DMS114 treated with DMSO at 0.1 percent for 48 hours (cell line): Measurements from ENCODE around the gene DSP.

Source experiments
- DNase-seq: peaks from one replicate; lab custom pipeline; 2025; ENCODE audit not compliant: unreplicated experiment; lab: John Stamatoyannopoulos, UW

DSP gene

DNA sequence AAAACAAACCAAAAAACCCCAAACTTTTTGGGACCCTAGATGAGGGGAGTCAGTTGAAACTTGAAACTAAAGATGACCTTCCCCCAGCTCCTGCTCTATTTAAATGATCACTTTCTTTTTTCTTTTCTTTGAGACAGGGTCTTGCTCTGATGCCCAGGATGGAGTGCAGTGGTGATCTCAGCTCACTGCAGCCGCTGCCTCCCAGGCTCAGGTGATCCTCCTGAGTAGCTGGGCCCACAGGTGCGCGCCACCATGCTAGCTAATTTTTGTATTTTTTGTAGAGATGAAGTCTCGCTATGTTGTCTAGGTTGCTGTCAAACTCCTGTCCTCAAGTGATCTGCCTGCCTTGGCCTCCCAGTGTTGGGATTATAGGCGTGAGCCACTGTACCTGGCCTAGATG is 7.3 kb upstream of the DSP start:
- DNase-seq = no peak

DNA sequence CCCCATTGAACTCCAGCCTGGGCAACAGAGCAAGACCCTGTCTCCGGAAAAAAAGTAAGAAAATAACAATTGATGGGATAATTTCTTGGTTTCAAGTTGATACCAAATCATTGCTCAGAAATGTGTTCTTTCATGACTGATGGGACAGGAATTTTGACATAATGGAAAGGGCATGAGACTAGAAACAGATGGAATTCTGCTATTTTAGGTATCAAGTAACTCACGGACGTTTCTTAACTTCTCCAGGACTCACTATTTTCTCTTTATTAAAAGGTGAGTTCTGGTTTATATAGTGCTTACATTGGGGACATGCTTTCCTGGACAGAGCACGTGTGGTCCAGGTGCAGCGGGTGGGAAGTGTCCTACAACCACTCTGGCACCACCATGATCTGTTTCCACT is 6.0 kb upstream of the DSP start:
- DNase-seq = no peak

DNA sequence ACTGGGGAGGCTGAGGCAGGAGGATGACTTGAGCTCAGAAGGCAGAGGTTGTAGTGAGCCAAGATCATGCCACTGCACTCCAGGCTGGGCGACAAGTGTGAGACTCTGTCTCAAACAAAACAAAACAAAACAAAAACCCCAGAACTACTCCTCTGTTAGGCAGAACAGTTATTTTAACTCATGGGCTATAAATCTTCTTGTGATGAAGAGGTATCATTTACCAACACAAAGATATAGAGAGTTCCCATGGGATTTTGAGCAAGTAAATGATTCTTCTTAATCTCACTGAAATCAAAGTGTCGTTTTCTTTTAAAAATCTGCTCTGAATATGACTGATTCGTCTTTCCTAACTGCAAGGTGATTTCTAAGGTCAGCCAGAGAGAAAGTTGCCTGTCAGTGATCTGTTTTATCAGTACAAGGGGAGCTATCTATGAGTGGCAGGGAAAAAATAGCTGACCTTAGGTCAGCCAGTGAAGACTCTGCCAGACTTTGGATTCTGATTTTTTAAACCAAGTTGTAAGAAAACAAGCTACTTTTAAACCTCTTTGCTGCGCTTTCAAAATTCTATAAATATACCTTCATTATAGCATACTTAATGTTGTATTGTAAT is 3.8 kb upstream of the DSP start:
- DNase-seq = no peak

DNA sequence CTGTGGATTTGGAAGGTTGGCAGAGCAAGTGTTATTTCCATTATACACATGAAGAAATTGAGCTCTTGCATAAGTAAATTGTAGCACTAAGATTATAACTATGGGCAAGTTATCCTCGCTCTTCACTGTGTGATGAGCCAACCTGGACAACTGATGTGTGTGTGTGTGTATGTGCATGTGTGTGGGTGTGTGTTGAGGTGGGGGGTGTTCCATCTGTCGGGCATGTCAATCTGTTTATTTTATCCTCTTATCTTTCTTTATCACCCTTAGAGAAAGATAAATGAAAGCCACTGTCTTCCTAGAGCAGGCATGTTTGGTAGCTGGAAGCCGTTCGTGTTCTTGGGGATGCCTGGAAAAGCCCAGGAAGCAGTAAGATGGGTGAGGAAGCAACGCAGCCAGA is 3.0 kb upstream of the DSP start:
- no peak for DNase-seq

DNA sequence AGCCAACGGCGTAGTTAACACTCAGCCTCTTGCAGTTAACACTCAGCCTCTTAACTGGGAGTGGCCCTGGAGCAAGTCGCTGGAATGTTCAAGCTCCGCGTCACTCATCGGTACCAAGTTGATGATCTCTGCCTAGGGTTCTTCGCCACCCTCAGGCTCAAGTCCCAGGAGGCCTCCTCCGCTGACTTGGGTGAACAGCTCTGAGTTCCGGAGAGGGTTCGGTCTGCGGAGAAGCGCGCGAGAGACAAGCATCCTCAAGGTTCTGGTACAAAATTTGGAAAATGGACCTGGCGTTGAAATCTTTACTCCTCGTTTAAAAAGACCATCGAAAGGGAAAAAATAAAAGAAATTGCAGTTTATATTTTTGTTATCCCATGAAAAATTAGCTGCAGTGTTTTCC is 876 bp upstream of the DSP start:
- no peak for DNase-seq

DNA sequence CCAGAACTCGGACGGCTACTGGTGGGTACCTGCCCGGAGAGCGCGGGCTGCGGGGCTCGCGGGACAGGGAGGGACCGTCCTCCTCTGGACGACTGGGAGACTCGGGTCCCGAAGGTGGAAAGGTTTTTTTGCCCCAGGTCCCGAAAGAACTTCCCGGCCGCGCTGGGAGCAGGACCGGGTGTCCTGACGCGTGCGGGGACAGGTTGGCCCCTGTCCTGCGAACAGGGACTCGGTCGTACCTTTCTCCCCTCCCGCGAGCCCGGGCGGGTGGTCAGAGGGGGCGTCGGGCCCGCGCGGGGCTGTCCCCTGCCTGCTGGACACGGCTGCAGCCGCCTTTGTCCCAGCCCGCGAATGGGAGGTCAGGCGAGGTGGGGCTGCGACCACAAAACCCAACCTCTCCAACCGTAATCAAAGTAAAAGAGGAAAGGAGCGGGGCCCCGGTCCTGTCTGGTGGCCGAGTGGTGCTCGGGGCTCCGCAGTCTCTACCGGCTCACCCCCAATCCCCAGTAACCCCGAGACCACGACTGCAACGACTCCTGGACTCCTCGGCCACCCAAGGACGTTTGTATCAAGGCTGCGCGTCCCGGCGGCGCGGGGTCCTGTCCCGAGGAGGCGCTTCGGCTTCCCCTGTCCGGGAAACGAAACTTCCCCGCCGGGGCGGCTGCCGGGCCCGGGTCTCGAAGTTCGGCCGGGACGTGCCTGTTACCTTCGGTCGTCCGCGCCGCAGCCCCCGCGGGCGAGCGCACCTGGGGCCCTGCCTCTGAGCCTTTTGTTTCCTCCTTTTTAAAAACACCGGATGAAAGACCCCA is 798 bp downstream of the DSP start:
- no peak for DNase-seq

DNA sequence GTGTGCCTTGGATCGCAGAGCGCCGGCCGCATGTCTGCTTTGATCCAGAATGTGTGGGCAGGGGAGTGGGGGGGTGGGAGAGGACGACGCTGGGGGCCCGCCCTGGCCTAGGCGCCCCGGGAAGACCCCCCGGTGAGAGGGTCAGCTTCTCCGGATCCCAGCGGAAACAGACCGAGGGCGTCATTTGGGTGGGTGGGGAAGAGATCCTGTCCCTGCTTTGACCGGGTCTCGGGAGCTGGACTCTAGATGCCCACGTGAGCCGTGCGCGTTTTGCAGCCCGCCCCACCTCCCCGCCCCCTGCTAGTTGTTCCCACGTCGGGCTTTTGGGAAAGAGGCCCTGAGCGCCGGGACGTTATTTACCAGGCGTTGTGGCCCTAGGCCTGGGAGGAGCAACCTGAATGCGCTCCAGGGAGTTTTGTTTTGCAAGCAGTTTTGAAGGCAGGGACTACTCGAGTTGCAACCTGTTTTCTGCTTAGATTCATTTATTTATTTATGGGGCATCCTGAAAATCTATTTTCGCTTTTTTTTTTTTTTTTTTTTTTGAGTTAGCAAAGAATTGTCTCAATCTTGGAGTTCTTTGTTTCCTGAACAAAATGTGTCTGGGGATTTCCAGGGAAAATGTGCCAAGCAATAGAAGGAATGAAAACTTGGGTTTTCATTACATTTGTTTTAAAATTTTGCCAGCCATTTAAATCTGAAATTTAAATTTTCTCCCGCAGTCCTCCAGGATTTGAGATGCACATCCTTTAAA is 1.6 kb downstream of the DSP start:
- no peak for DNase-seq

DNA sequence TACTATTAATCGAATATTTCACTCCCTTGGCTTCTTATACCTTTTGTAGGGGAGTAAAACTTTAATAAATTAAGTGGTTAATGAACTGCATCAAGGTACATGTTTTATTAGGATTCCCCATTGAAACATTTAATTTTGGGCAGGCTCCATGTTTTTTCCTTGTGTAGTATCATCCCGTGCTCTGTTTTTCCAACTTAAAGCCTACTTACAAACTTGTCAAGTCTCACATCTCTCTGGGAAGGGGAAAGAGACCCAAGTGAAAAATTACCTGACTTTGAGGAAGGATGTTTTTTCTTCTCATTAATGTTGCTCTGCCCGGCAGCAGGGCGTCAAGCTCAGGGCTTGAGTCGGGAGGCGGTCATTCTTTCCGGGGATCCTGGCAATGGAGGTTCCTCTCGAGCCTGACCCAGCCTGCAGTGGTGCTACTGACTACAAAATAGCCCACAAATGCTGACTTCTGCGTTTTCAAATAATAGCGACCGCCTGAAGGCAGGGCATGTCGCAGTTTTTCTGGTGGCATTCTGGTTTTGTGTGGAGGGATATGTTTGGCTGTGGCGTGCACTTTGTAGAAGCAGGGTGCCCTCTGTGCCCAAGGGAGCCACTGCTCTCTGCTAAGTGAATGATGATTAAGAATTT is 2.4 kb downstream of the DSP start:
- no peak for DNase-seq

DNA sequence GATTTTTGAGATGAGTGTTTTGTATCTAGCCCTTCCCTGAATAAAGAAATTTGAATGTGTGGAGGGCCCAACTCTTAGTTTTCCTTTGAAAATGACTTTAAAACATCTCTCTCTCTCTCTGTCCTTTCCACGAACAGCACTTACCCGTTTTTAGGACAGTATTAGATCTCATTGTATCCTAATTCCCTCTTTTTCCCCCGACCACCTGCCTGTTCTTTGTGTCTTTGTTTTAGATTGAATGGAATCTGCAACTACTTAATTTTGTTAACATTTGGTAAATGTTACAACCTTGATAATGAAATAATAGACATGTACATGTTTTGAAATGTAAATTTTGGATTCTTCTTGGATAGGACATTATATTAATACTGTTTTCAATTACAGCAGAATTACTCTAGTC is 3.1 kb downstream of the DSP start:
- DNase-seq = no peak

DNA sequence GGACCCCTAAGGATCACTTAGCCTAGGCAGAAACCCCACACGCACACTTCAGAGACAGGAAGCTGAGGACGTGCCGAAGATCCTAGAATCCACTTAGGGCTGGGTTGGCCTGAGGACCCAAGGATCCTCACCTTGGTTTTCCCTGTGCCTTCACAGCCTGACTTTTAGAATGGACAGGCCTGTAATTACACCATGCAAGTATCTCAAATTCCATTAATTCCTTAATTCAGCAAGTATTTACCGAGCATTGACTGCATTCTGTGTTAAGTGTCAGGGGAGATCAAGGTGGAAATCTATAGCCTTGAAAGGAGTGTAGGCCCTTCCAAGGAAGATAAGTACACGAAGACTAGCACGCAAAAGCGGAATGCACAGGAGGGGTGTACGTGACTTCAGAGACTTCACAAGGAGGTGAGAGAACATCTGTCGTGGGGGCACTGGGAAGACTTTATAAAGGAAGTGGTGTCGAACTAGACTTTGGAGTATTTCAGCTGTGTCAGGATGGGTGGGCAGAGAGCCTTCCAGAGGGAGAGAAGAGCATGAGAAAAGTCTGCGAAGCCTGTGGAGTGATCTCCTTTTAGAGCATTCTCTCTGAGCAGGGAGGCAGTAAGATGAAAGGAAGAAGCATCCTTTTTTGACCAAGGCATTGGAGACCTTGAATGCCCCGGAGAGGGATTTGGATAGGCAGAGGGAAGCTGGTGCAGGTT is 4.0 kb downstream of the DSP start:
- no peak for DNase-seq

DNA sequence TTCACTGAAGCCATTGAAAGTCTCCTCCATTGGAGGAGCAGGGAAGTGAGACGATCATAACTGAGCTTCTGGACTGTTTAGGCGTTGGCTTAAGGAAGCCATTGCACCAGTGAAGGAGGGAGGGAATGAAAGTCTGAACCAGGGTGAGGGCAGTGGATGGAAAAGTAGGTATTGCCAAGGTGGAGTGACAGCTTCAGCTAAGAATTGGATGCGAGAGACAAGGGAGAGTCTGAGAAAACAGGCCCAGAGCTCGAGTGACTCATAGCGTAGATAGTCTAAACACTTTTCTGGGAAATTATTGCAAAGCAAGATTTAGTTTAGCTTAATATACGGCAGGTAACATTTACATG is 4.5 kb downstream of the DSP start:
- DNase-seq = no peak

DNA sequence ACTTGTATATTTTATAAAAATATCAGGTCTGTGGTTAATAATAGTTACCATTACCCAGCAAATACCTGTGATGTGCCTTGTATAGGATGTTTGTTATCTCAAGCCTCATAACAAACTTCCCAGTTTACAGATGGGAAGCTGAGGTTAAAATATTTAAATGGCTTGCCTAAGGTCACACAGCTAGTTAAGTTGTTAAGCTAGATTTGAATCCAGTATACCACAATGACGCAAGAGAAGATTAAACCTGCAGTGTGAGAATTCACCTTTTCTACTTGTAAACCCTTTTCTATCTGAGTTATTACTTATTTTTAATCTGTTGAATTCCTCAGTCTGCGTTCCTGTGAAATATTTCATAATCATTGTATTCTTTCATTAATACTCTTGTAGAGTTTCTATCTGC is 4.9 kb downstream of the DSP start:
- no peak for DNase-seq

DNA sequence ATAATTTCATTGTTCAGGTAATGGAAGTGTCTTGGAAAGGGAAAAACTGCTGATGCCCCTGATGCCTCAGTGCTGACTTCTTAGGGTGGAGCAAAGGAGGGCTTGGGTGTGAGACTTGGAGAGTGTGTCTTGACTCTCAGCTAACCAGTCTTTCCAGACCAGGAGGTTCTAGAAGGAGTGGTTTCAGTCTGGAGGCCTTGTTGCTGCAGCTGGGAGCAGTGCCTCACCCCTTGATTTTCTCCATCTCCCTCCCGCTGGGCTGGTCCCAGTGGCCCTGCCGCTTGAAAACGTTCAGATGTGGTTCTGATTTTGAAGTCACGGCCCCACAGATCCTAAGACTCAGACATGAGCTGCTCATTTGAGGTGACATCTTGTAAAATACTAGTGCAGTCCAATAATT is 5.4 kb downstream of the DSP start:
- no peak for DNase-seq

DNA sequence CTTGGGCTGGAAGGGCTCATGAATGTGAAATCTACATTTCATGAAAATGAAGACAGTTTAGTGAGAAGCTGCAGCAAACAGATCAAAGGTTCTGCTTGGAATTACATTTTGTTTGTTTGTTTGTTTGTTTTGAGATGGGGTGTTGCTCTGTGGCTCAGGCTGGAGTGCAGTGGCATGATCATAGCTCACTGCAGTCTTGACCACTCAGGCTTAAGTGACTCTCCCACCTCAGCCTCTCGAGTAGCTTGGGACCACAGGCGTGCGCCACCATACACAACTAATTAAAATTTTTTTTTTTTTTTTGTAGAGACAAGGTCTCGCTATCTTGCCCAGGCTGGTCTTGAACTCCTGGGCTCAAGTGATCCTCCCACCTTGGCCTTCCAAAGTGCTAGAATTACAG is 5.8 kb downstream of the DSP start:
- DNase-seq = no peak

DNA sequence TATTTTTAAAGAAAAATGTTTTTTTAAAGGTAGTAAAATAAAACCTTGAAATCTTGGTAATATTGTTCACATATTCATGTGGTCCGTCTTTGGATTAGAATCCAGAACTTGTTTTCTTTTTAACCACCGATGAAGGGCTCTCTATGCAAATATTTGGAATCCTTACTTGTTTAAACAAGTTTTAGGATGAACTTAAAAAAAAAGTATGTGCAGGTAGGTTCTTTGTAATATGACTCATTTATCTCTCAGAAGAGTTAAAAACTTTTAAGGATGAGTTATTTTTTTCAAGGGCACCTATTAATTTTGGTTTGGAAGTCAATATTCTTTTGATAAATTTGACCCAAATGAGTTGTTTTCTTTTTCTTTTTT is 8.9 kb downstream of the DSP start:
- DNase-seq = no peak

DNA sequence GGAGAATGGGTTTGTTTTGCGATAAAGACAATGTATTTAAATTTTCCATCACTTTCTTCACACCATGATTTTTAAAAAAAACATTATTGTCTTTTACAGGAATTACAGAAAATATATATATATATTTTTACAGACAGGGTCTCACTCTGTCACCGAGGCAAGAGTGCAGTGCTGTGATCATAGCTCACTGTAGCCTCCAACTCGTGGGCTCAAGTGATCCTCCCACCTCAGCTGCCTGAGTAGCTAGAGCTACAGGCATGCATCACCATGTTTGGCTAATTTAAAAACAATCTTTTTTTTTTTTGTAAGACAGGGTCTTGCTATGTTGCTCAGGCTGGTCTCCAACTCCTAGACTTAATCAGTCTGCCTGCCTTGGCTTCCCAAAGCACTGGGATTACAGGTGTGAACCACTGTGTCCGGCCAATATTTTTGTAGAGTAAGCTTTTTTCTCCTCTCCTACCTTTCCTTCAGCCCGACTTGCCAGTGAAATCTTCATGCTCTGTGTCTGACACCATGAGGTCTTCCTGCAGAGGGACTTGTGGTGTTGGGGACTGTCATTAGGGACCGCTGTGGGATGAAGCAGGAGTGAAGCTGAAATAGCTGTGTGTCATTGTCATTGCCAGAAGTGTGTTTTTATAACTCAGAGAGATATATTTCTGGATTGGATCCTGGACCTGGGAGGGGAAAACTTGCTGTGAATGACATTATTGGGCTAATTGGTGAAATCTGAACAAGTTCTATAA is 13.2 kb downstream of the DSP start:
- no peak for DNase-seq

DNA sequence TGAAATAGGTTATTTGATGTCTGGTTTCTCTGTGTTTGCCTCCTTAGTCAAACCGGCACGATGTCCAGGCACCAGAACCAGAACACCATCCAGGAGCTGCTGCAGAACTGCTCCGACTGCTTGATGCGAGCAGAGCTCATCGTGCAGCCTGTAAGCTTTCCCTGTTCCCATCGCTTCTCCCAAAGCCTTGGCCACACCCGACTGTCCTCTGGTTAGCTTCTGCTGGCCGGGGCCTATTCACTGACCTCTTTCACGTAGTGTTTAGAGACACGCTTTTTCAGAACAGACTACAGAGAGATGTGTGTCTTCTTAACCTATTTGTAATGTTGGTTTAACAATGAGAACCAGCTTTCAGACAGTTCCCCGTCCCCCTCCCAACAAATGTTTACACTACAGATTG is 14.2 kb downstream of the DSP start:
- no peak for DNase-seq

DNA sequence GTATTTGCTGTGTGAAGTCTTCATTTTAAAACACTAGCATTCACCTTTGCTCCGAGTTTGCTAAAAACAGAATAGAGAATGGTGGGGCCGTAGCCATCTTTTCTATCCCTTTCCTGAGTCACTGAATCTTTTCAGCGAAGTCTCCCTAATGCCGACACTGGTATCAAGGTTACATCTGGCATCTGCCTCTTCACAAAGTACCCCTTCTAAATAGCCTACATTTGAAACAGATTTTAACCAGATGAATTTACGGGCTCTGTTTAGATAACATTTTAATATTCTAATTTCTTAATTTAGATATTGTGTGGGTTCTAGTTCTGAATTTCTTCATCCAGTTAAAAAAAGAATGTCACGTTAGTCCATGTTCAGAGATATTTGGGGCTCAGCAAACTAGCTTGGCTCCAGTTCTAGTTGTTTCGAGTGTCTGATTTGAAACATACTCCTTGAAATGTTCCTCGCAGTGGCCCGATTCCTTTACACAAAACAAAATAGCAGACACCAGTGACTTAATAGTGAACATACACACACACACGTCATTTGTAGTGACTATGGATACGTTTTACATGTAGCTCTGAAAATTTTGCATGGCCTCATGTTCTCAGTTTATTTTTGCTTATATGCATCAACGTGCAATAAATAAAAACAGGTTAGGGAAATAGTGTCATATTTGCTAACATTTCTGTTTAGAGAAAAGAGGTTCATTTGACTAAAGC is 15.1 kb downstream of the DSP start:
- DNase-seq = no peak

DNA sequence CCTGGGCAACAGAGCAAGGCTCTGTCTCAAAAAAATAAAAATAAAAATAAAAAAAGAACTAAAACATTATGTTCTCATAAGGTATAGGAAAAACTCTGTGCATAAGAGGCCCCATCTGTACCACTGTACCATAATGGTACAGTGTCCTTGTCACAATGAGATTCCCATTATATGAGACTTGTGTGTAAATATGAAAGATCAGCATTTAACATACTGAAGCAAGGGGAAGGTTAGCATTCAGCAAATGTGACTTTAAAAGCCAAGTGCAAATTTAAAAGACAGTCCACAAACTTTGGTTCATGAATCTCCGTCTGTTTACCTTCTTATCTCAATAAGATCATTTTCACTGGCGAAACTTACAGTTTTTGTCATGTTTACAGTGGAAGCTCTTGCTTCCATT is 16.2 kb downstream of the DSP start:
- DNase-seq = no peak

DNA sequence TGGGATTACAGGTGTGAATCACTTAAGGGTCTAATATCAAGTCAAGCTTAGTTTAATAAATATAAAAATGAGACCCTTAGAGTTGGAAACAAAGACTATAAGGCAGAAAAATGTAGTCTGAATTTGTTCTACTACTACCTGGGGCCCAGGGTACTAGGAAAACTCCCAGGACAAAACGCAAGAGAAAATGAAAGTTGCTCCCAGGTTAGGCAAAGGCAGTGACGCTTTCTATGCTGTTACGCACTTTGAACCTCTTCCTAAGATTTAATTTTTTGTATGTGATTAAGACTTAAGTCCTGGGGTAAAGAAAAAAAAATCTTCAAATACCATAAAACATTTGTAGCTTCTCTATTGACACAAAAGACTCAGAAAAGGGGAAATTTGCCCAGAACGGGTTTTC is 17.3 kb downstream of the DSP start:
- DNase-seq = no peak
